Embryonic facial prominence (tissue), 1 donor: ENCODE results near the gene ERLIN1.
"Not testable (repeated sequence)": the region's sequence is repeated elsewhere in the genome, so short reads cannot be mapped to it uniquely, and the experiment has no call there.

Experiments used
- DNase-seq: peaks from one replicate; pipeline ENCODE4 v3.0.0-alpha.2; 2016; ENCODE audit errors: extremely low spot score

The ERLIN1 gene

DNA sequence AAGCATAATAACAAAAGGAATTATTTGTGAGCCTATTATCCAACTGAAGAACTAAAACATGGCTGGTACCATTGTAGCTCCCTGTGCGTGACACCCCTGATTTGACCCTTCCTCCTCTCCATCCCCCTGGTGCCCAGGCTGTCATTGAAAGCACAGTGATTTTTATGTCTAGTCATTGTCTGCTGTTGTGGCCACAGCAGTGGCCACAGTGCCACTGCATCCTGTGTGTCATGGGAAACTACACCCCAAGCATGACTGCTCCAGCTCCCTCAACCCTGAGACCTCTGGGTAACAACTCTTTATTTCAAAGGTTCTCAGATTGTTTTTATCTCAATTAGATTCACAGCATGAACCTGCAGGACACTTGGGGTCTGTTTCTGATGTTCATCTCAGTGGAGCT lies 52.0 kb downstream of the ERLIN1 start:
- no peak for DNase-seq

DNA sequence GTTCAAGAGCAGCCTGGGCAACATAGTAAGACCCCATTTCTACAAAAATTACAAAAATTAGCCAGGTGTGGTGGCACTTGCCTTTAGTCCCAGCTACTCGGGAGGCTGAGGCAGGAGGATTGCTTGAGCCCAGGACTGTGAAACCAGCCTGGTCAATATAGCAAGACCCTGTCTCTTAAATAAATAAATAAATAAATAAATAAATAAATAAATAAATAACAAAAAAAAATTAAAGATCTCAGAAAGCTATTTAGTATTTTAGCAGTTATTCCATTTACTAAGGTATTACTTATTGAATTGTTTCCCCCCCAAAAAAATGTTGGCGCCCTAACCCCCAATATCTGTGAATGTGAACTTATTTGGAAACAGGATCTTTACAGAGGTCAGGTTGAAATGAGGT lies 53.4 kb downstream of the ERLIN1 start:
- no peak for DNase-seq

DNA sequence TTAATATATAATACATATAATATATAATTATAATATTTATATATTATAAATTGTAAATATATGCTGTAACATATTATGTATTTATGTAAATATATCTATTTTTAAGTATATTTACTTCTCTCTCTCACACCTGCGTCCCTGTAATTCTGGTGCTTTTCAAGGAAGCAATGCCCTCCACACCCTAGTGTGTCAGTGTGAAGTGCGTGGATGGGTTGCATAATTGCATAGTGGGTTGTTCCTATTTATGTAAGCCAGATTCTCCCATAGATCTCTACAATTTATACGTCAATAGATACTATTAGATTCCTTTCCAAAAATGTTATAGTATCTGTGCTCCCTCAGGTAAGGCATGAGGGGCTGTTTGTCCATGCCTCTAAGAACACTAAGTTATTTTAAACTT lies 54.3 kb downstream of the ERLIN1 start:
- no peak for DNase-seq

DNA sequence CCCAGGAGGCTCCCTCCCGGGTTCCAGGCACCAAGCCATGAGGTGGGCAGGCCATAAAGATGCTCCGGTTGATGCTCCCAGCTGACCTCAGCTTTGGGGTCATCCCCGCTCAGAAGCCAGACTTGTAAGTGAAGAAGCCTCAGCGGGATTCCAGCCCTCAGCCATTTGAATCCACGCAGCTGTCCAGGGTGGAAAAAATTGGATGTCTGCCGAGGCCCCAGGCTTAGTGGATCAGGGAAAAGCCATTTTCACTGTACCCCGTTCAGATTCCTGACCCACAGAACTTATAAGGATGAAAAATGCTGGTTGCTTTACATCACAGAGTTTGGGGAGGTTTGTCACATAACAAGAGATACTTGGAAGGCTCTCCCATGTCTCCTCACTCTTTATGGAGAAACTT lies 55.0 kb downstream of the ERLIN1 start:
- no peak for DNase-seq

DNA sequence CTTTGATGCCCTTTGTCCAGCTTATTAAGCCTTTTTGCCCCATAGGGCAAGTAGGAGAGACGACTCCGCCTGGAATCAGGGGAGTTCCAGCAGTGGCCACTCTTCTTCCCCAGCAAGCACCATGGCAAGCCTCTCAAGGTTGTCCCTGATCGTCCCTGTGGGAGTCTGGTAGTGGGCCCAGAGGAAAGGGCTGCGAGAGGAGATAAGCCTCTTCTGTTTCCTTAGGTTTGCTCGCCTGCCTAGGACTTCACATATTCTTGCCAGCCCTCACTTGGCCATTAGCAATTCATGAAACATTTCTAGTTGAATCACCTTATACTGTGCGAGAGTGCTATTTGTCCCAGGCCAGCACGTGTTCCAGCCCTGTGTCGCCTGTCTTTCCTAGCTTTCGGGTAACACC lies 56.4 kb downstream of the ERLIN1 start:
- no peak for DNase-seq

DNA sequence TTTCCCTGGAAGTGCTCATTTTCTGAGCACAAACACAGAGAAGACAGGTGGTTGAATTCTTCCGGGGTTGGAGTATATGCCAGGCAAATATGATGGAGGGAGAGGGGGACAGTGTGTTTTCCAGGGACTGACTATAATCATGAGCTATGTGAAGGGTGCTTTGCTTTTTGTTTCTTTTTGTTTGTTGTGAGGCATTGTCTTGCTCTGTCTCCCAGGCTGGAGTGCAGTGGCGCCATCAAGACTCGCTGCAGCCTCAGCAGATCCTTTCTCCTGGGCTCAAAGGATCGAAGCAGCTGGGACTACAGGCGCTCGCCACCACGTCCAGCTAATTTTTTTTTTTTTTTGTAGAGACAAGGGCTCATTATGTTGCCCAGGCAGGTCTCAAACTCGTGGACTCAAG lies 56.9 kb downstream of the ERLIN1 start:
- DNase-seq = no peak

DNA sequence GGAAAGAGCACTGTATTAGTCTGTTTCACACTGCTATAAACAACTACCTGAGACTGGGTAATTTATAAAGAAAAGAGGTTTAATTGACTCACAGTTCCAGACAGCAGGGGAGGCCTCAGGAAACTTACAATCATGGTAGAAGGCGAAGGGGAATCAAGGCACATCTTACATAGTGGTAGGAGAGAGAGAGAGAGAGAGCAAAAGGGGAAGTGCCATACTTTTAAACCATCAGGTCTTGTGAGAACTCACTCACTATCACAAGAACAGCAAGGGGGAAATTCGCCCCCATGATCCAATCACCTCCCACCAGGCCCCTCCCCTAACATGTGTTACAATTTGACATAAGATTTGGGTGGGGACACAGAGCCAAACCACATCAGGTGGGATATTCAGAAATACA lies 60.5 kb downstream of the ERLIN1 start:
- not testable (repeated sequence) for DNase-seq

DNA sequence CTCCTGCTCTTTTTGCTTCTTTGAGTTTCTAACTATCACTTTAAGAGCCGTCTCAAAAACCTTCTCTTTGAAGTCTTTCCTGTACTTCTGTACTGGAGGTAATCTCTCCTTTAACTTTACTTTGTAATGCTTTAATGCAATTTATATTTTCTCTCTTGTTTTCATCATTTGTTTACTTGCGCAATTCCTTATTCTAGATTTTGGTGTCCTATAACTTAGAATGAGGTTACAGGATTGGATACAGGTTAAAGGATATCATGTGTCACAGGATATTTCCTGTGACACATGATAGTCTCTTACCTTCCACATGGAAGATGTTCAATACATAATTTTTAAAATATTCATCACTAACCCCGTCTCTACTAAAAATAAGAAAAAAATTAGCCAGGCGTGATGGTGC lies 61.7 kb downstream of the ERLIN1 start:
- no peak for DNase-seq

DNA sequence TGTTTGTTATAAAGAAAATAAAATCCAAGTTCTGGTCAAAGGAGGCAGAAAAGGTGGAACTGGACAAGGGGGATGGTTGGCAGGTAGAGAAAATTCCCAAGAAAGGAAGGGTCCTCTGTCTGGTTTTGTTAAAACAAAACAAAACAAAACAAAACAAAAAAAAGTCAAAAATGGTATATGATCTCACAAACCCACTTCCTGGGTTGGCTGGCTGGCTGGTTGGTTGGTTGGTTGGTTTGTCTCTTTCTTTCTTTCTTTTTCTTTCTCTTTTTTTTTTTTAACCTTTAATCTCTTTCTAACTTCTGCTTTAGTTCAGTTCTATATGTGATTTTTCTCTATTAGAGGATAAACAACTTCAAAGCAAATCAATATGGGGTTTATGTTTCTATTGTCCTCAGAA lies 63.0 kb downstream of the ERLIN1 start:
- DNase-seq = no peak

DNA sequence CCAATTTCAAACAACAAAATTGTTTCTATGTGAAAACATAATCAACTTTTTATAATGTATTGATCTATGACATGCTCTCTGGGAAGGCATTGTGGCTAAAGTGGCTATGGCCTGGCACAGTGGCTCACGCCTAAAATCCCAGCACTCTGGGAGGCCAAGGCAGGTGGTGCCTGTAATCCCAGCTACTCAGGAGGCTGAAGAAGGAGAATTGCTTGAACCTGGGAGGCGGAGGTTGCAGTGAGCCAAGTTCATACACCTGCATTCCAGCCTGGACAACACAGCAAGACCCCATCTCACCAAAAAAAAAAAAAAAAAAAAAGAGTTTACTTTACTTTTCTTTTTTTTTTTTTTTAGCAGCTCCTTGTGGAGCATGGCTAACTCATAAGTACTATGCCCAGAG lies 65.3 kb downstream of the ERLIN1 start:
- no peak for DNase-seq

DNA sequence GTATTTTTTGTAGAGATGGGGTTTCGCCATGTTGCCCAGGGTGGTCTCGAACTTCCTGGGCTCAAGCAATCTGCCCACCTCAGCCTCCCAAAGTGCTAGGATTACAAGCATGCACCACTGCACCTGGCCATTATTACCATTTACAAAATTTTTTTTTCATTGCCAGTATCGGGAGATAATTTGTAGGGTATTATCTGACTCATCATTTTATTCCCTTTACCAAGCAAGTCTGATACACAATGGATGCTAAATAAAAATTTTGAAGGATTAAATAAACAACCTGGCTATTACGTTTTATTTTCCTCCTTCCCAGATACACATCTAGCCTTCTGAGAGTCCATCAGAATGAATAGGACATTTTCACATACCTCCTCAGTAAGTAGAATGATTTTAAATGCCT lies 66.1 kb downstream of the ERLIN1 start:
- no peak for DNase-seq

DNA sequence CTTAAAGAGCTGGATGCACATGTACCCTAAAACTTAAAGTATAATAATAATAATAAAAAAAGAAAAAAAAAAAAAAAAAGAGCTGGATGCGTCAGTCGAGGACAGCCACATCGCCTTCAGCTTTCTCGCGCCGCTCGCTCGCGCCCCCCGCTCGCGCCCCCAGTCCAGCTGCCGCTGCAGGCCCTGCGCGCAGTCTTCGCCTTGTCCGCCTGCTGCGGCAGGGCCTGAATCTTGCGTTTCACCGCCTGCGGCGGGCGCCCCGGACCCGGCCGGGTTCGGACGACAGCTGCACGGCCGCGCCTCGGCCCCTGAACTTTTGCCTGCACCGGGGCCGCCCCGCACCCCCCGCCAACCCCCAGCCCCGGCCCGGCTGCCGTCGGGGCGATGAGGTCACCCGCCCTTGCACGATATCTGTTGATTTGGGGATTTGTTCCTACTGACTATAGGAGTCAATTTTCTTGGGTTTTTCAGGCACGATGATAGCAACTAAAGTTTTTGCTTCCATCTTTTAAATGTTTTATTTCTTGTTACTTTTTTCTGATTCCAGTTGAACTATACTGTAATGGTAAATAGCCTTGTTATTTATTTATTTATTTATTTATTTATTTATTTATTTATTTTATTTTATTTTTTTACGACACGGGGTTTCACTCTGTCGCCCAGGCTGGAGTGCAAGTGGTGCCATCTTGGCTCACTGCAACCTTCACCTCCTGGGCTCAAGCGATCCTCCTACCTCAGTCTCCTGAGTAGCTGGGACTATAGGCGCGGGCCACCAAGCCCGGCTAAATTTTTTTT lies 70.7 kb downstream of the ERLIN1 start:
- no peak for DNase-seq

DNA sequence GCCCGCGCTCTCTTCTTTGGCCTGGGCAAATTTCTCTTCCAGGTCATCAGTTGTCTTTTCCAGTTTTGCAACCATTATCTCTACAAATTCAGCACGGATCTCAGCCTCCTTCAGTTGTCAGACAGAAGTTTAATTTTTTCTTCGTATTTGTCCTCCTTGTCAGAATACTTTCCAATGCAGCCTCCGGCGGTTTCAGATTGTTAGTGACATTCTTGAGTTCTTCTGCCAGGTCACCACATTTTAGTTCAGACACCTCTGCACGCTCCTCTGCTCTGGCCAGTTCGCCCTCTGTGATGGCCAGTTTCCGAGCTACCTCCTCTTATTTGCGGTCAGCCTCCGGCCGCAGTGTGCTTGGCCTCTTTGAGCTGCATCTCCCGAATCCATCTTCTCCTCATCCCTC lies 71.4 kb downstream of the ERLIN1 start:
- DNase-seq = no peak

DNA sequence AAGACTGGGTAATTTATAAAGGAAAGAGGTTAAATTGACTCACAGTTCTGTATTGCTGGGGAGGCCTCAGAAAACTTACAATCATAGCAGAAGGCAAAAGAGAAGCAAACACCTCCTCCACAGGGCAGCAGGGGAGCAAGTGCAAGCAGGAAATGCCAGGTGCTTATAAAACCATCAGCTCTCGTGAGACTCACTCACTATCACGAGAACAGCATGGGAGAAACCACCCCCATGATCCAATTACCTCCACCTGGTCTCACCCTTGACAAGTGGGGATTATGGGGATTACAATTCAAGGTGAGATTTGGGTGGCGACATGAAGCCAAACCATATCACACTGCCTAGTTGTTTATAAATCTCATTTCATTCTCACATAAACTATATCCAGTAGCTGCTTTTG lies 76.2 kb downstream of the ERLIN1 start:
- no peak for DNase-seq

DNA sequence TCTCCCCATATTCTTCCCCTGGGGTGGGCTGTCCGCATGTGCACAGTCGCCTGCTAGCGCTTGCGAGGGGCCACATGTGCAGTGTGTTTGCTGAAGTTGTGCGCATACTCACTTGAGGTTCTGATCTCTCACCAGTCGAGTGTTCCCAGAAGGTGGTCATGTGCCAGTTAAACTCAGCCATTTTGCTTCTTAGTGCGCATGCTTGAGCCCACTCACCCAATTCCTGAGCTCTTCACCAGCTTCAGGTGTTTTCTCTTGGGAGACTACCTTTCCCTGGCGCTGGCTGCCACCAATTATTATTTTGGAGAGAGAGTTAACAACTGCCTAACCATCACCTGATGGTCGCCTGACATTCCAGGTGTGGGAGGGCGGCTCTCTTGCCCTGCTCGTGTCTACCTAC lies 79.0 kb downstream of the ERLIN1 start:
- no peak for DNase-seq

DNA sequence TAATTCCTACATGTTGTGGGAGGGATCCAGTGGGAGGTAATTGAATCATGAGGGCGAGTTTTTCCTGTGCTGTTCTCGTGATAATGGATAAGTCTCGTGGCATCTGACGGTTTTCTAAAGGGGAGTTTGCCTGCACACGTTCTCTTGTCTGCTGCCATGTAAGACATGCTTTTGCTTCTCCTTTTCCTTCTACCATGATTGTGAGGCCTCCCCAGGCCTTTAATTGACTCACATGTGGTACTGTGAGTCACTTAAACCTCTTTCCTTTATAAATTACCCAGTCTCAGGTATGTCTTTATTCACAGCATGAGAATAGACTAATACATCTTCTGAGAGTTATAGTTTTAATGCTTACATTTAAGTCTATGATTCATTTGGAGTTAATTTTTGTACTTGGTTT lies 81.5 kb downstream of the ERLIN1 start:
- DNase-seq = no peak

DNA sequence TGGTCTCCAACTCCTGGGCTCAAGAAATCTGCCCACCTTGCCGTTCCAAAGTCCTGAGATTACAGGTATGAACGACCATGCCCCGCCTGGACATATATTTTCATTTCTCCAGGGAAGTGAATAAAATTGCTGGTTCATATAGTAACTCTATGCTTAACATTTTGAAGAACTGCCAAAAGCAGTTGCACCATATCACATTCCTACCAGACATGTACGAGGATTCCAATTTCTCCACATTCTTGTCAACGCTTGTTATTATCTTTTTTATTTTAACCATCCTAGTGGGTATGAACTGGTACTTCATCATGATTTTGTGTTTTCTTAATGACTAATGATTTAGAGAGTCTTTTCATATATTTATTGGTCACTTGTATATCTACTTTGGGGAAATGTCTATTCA lies 82.2 kb downstream of the ERLIN1 start:
- no peak for DNase-seq

DNA sequence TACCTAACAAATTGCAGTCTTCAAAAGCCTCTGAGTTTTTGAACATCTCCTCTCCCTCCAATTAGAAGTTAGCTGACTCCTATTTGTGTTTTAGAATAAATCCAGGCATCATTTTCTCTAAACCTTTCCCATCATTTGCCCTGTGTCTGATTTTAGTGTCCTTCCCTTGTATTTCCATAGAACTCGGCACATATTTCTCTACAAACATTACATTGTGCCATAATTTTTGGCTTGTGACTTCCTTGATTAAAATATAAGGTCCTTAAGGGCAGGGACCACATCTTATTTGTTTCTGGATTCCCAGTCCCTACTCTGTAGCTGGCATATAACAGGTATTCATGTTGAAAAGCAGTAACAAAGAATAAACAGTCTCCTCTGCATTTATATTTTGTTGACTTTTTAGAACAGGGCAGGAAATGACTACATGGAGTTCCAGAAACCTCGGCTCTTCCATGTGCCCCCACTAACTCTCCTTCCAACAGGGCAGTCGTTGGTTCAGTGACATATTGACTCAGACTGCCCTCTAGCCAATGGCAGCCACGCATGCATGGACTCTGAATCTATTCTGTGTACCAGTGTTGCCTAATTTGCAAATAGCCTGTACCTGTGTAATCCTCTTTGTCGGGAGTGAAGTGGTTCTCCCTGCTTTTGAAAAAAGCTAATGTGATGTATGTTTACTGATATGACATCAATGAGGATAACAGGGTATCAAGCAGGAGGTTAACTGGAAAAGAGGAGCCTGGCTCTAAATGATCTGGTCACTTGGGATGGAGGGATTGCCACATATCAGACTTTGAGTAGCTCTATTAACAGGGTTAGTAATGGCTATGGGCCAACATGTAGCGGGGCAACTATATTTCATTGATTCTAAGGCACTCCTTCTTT lies 84.4 kb downstream of the ERLIN1 start:
- DNase-seq = no peak

DNA sequence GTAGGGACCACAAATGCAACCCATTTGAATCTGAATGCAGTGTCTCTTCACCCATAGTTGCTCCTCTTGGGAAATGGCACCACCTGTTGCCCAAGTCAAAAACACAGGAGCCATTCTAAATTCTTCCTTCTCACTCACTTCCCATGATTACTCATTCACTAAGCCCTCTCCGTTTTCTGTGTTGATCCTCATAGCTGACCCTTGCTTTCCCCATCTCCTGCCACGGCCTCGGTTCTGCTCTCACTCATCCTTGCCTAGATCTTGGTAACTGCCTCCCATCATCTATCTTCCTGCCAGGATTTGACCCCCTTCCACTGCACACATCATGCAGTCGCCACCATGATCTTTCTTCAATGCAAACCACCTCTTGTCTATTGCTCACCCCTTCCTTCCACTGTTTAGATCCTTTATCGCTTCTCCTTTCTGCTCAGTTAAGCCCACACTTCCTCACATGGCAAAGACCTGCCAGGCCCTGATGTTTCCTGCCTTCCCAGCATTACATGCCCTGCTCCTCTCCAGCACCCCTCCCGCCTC lies 85.1 kb downstream of the ERLIN1 start:
- DNase-seq = no peak
